ENCODE results near the gene FLG2.

DNA sequence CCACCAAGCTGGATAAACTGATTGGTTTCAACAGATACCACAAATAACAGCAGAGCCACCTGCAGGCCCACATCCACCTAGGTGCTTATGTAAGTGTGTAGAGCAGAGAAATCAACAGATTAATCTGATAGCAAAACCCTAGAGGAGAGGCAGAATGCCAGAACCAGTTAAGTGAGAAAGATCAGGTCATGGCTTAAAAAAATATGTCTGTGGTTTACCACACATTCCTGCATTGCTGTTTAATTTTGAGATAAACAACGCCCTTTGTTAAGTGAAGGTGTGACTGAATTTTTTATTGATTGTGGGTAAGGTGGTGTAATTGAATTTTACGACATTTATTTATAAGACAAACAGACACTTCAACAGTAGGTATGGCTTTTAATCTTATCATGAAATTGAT lies 33.1 kb upstream of the FLG2 start:
- TF ChIP-seq, protein P1, sequence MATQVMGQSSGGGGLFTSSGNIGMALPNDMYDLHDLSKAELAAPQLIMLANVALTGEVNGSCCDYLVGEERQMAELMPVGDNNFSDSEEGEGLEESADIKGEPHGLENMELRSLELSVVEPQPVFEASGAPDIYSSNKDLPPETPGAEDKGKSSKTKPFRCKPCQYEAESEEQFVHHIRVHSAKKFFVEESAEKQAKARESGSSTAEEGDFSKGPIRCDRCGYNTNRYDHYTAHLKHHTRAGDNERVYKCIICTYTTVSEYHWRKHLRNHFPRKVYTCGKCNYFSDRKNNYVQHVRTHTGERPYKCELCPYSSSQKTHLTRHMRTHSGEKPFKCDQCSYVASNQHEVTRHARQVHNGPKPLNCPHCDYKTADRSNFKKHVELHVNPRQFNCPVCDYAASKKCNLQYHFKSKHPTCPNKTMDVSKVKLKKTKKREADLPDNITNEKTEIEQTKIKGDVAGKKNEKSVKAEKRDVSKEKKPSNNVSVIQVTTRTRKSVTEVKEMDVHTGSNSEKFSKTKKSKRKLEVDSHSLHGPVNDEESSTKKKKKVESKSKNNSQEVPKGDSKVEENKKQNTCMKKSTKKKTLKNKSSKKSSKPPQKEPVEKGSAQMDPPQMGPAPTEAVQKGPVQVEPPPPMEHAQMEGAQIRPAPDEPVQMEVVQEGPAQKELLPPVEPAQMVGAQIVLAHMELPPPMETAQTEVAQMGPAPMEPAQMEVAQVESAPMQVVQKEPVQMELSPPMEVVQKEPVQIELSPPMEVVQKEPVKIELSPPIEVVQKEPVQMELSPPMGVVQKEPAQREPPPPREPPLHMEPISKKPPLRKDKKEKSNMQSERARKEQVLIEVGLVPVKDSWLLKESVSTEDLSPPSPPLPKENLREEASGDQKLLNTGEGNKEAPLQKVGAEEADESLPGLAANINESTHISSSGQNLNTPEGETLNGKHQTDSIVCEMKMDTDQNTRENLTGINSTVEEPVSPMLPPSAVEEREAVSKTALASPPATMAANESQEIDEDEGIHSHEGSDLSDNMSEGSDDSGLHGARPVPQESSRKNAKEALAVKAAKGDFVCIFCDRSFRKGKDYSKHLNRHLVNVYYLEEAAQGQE (IDR thresholded peaks at IDR 0.05; ENCODE audit: low read depth, low read length): no peak
- no peak for TF ChIP-seq SMC3 (IDR thresholded peaks at IDR 0.05; ENCODE audit: low read depth, low read length)
- no peak for TF ChIP-seq SIN3A (IDR thresholded peaks at IDR 0.05; ENCODE audit: borderline replicate concordance, low read depth, low read length)
- TF ChIP-seq, protein P2, sequence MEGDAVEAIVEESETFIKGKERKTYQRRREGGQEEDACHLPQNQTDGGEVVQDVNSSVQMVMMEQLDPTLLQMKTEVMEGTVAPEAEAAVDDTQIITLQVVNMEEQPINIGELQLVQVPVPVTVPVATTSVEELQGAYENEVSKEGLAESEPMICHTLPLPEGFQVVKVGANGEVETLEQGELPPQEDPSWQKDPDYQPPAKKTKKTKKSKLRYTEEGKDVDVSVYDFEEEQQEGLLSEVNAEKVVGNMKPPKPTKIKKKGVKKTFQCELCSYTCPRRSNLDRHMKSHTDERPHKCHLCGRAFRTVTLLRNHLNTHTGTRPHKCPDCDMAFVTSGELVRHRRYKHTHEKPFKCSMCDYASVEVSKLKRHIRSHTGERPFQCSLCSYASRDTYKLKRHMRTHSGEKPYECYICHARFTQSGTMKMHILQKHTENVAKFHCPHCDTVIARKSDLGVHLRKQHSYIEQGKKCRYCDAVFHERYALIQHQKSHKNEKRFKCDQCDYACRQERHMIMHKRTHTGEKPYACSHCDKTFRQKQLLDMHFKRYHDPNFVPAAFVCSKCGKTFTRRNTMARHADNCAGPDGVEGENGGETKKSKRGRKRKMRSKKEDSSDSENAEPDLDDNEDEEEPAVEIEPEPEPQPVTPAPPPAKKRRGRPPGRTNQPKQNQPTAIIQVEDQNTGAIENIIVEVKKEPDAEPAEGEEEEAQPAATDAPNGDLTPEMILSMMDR (IDR thresholded peaks at IDR 0.05): no peak

All from SK-N-SH (cell line).